PFSK-1 (cell line): ENCODE data around the gene GRIP1.

Source experiments
- FOXP2 ChIP-seq: optimal IDR thresholded peaks from 2 replicates; pipeline ENCODE3; 2011; ENCODE audit warnings: borderline replicate concordance, control low read depth, inconsistent platforms; ENCODE audit not compliant: insufficient read depth; ENCODE audit errors: extremely low read length, extremely low read depth
- POLR2AphosphoS5 ChIP-seq: IDR thresholded peaks from 2 replicates; pipeline ENCODE4 v1.6.1; 2012; ENCODE audit warnings: low read depth, mild to moderate bottlenecking, control low read depth, low read length, moderate library complexity
- SIN3A ChIP-seq: IDR thresholded peaks from 2 replicates; pipeline ENCODE4 v1.6.1; 2012; ENCODE audit warnings: mild to moderate bottlenecking, low read length, moderate library complexity, borderline replicate concordance; ENCODE audit not compliant: insufficient read depth
- TAF1 ChIP-seq: IDR thresholded peaks from 2 replicates; pipeline ENCODE4 v1.6.1; 2012; ENCODE audit warnings: low read length, control low read depth, borderline replicate concordance; ENCODE audit not compliant: insufficient read depth
- TF ChIP-seq, protein P1 (sequence below), 2 experiments: IDR thresholded peaks; 2 replicates each; pipeline versions ENCODE4 v1.6.1 to v1.8.0; 2011 to 2012; ENCODE audit warnings: low read depth in 2 of 2, low read length in 2 of 2, control low read depth in 1 of 2, inconsistent platforms in 1 of 2, mild to moderate bottlenecking in 1 of 2, moderate library complexity in 1 of 2; ENCODE audit not compliant: insufficient read depth in 1 of 2

GRIP1 gene

DNA sequence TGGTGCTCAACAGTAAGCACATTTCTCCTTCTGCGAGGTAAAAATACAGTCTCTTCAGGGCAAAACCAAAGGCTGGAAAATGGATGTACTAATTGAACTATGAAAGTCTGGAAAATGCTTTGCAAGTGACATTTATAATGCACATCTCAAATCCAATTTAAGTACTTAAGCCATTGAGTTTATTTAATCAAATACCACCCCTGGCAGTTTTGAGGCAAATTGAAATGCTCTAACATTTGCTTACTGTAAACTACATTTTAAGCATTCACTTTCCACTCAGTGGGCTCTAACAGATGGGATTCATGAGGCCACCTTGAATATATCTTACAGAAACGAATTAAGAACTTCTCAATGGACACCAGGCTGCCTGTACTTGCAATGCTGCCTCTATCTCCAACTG is 306.9 kb downstream of the GRIP1 start:
- no peak for TF ChIP-seq TAF1
- TF ChIP-seq, protein P1, sequence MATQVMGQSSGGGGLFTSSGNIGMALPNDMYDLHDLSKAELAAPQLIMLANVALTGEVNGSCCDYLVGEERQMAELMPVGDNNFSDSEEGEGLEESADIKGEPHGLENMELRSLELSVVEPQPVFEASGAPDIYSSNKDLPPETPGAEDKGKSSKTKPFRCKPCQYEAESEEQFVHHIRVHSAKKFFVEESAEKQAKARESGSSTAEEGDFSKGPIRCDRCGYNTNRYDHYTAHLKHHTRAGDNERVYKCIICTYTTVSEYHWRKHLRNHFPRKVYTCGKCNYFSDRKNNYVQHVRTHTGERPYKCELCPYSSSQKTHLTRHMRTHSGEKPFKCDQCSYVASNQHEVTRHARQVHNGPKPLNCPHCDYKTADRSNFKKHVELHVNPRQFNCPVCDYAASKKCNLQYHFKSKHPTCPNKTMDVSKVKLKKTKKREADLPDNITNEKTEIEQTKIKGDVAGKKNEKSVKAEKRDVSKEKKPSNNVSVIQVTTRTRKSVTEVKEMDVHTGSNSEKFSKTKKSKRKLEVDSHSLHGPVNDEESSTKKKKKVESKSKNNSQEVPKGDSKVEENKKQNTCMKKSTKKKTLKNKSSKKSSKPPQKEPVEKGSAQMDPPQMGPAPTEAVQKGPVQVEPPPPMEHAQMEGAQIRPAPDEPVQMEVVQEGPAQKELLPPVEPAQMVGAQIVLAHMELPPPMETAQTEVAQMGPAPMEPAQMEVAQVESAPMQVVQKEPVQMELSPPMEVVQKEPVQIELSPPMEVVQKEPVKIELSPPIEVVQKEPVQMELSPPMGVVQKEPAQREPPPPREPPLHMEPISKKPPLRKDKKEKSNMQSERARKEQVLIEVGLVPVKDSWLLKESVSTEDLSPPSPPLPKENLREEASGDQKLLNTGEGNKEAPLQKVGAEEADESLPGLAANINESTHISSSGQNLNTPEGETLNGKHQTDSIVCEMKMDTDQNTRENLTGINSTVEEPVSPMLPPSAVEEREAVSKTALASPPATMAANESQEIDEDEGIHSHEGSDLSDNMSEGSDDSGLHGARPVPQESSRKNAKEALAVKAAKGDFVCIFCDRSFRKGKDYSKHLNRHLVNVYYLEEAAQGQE (IDR thresholded peaks at IDR 0.05; ENCODE audit: insufficient read depth in 1 of 2, low read depth in 2 of 2, low read length in 2 of 2), result no peak
- TF ChIP-seq FOXP2, result no peak

DNA sequence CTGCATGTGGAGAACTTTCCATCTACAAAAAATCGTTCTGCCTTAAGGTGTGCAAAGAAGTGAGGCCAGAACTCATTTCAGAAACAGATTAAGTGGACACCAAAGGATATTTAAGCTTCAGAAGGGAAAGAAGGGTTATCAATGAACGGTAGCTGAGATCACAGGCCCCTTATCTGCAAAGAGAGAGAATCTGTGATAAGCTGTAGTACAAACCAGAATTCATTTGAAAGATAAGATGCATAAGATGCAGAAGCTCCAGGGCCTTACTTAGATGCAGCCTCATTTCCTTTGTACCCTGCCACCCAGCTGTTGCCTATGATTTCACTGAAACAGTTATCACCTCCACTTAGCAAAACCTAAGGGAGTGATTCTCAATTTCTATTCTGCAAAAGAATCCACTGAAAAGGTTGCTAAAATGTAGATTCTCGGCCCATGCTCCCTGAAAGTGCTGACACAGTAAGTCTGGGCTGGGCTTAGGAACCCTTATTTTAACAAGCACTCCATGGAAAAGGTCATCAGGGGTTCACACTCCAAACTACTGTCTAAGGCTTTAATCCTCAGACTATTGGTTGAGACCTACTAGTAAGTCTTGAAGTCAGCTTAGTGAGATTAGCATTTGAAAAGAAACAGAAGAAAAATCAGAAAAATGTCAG is 311.7 kb downstream of the GRIP1 start:
- TF ChIP-seq FOXP2, result no peak
- TF ChIP-seq POLR2AphosphoS5, result no peak
- no peak for TF ChIP-seq TAF1
- TF ChIP-seq SIN3A, result no peak

DNA sequence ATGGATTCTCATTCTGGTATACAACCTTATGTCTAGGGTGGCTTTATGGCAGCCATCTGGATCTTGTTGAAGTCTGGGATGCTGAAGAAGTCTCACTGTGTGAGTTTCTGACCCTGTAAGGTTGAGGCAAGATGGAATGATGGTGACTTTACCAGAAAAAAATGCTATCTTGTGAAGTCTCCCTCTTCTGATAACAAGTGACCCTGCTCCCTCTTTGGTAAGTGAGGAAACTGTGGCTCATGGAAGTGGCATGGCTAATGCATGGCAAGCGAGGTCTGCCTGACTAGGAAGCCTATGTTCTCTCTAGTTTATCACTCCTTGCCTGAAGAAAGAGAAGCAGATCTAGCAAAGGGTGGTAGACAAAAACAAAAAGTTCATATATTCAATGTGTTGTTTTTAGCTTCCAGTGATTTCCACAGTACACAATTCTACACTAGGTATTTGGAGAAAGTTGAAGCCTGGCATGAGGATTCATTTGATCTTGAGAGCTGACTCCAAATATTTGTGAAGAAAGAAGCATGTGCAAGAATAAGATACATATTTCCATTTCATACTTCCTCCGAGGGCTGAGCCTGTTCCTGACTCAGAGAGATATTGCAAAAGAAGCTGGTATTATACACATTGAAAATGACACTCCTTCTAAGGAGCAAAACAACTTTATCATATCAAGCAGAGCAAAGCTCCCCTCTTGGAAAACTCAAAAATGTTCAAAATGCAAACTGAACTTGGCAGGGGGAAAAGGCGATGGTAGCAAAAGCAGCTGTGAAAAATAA is 313.0 kb downstream of the GRIP1 start:
- no peak for TF ChIP-seq TAF1
- TF ChIP-seq SIN3A, result no peak
- TF ChIP-seq, protein P1 (IDR thresholded peaks at IDR 0.05; ENCODE audit: insufficient read depth in 1 of 2, low read depth in 2 of 2, low read length in 2 of 2), result no peak
- TF ChIP-seq FOXP2, result no peak
- no peak for TF ChIP-seq POLR2AphosphoS5

DNA sequence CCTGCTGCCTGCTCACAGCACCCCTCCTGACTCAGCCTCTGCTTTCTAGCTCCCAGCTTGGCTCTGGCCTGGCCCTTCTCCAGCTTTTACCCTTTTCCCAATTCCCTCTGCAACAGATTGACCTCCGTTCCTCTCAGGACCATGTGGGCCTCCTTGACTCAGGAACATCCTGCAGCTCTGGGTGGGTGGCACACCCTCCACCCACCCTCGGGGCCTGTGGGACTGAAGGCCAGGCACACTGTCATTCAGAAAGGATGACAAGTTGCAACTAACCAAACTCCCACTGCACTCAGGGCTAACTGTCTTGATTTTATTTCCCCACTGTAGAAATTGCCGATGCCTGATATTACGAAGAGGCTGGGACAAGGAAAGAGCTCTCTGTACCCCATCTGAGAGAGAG is 317.2 kb downstream of the GRIP1 start:
- no peak for TF ChIP-seq SIN3A
- TF ChIP-seq, protein P1 (IDR thresholded peaks at IDR 0.05; ENCODE audit: insufficient read depth in 1 of 2, low read depth in 2 of 2, low read length in 2 of 2), result no peak
- TF ChIP-seq TAF1, result no peak
- no peak for TF ChIP-seq FOXP2
- no peak for TF ChIP-seq POLR2AphosphoS5

DNA sequence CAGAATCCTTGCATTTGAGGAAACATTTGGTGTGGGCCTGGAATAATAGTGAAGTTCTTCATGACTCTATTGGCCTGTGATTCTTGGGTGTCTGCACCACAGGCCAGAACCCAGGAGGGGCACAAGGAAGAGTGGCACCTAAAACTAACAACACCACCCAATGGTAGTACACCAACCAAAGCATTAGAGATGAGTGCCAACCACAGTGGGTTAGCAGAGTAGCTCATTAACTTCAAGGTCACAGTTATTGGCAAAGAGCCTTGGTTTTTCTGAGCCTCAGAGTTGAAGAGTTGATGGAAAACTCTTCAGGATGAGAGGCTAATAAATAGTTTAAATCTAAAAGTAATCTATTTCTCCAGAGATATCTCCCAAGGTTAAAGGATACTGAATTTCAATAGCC is 319.6 kb downstream of the GRIP1 start:
- TF ChIP-seq POLR2AphosphoS5 (no peak), TAF1 (no peak), FOXP2 (no peak), SIN3A (no peak)
- TF ChIP-seq, protein P1 (IDR thresholded peaks at IDR 0.05; ENCODE audit: insufficient read depth in 1 of 2, low read depth in 2 of 2, low read length in 2 of 2), result no peak
